Measurements from ENCODE around the gene S100A4. TPM values are rescaled to one million over a fixed set of nuclear protein-coding genes. Genes with fewer than 3 reads are reported as not detected.
A peak's percentile ranks its signal among the peaks of the same experiment; 100 is the strongest.

The S100A4 gene
- total RNA-seq, 1 experiment from 2014 or later = 384 TPM

- BruUV-seq (replicated peaks) = no TSS peak
- Histone ChIP-seq H3K4me3 (replicated peaks in 1 of 2; ENCODE audit: low read depth in 1 of 2, low read length in 2 of 2) (no peak overlapping the region), H3K4me1 (ENCODE audit: control insufficient read depth in 1 of 2, insufficient read depth in 2 of 2, low read length in 2 of 2) (peaks cover 29 to 57% of the 10 kb centered on the region in 2 experiments), H3K79me2 (ENCODE audit: insufficient read depth, low read length) (no peaks in the 10 kb centered on the region), H4K20me1 (ENCODE audit: insufficient read depth) (no peaks in the 10 kb centered on the region), H2AFZ (ENCODE audit: low read depth, low read length, poor library complexity, severe bottlenecking) (no peak overlapping the region), H3K27ac (ENCODE audit: low read depth, low read length) (0 out of 2 replicates have a peak overlapping the region, but pooled peaks have one; percentile 7), H3K36me3 (ENCODE audit: control insufficient read depth in 1 of 2, insufficient read depth in 2 of 2, low read length in 2 of 2) (no peaks in the 10 kb centered on the region), H3K9me2 (ENCODE audit: insufficient read depth) (no peaks in the 10 kb centered on the region), H3K27me3 (ENCODE audit: insufficient read depth, low read length) (no peaks in the 10 kb centered on the region), H3K9ac (ENCODE audit: low read length) (peak overlapping the region; percentile 33; the same call in 1 of the 2 replicates), H3K4me2 (ENCODE audit: low read length) (peak overlapping the region; percentile 42), H3K9me3 (ENCODE audit: control insufficient read depth in 1 of 2, insufficient read depth in 1 of 2, low read depth in 1 of 2, low read length in 2 of 2) (no peaks in the 10 kb centered on the region)
- no peak for ATAC-seq
- RAD21 ChIA-PET (ENCODE audit: low non-redundant PET in 1 of 2, low total read pairs in 2 of 2, uncharacterized antibody in 2 of 2, unreplicated experiment in 2 of 2) = no interaction called here
- DNase-seq (ENCODE audit: low read depth, low spot score) = no peak
- POLR2A ChIA-PET = interaction anchor here (0.8 to 8.1 kb wide), 3 partner anchors 9 to 19 kb away, joined by 6 to 78 read pairs (median 9); partner anchors contain the start of gene S100A6
- CTCF ChIA-PET = interaction anchor here (0.7 to 1.5 kb wide), 5 partner anchors 10 to 21 kb away, joined by 3 to 5 read pairs (median 3); no protein-coding TSS in a partner anchor
- intact Hi-C loops (cut with micrococcal nuclease) = no loop called here
- TF ChIP-seq YY1 (IDR thresholded peaks at IDR 0.05; ENCODE audit: extremely low read depth, insufficient replicate concordance, low read depth, low read length) = no peak
- no peak for TF ChIP-seq RAD21 (IDR thresholded peaks at IDR 0.05; ENCODE audit: low read depth)
- no peak for TF ChIP-seq EZH2 (IDR thresholded peaks at IDR 0.05)
- TF ChIP-seq CEBPB (IDR thresholded peaks at IDR 0.05; ENCODE audit: low read depth) = no peak
- TF ChIP-seq EGR1 (IDR thresholded peaks at IDR 0.05; ENCODE audit: low read depth) = no peak
- TF ChIP-seq JUND (IDR thresholded peaks at IDR 0.05) = no peak
- no peak for TF ChIP-seq REST (IDR thresholded peaks at IDR 0.05; ENCODE audit: low read depth)
- TF ChIP-seq POLR2A (IDR thresholded peaks at IDR 0.05; ENCODE audit: borderline replicate concordance, extremely low read depth, insufficient read depth, insufficient read length) = no peak
- no peak for TF ChIP-seq ZBTB33 (IDR thresholded peaks at IDR 0.05; ENCODE audit: extremely low read depth, insufficient replicate concordance, low read length)
- TF ChIP-seq EZH2phosphoT487 (IDR thresholded peaks at IDR 0.05; ENCODE audit: borderline replicate concordance) = no peak
- no peak for TF ChIP-seq TCF7L2 (IDR thresholded peaks at IDR 0.05; ENCODE audit: borderline replicate concordance, extremely low read depth, insufficient read depth, insufficient read length)
- TF ChIP-seq SP1 (IDR thresholded peaks at IDR 0.05; ENCODE audit: low read depth) = no peak
- no peak for TF ChIP-seq FOSL1 (IDR thresholded peaks at IDR 0.05; ENCODE audit: low read depth)
- TF ChIP-seq MAX (IDR thresholded peaks at IDR 0.05) = no peak
- no peak for TF ChIP-seq CBX3 (IDR thresholded peaks at IDR 0.05; ENCODE audit: low read depth)
- TF ChIP-seq CTCF (IDR thresholded peaks at IDR 0.05 in 2 of 3, conservative IDR thresholded peaks at IDR 0.05 in 1 of 3; ENCODE audit: borderline replicate concordance in 1 of 3, insufficient read depth in 1 of 3, low read depth in 2 of 3, low read length in 2 of 3) = no peak
- TF ChIP-seq ZNF274 (IDR thresholded peaks at IDR 0.05; ENCODE audit: low read depth, low read length) = no peak
- TF ChIP-seq SIN3A (IDR thresholded peaks at IDR 0.05; ENCODE audit: low read depth) = no peak
- no peak for TF ChIP-seq POLR2AphosphoS5 (IDR thresholded peaks at IDR 0.05; ENCODE audit: low read depth, low read length)
Measured at GRCh38 chr1:153553830-153554541, 8.4 kb upstream of the S100A4 start.
